HepG2 (cell line): ENCODE data around the gene GRID1. TPM values are rescaled to one million over a fixed set of nuclear protein-coding genes. Genes with fewer than 3 reads are reported as not detected.

ENCODE experiments used
- ATAC-seq: fragments of 200-7000 bp; cut with Tn5 transposase; 3 replicates; pipeline ENCODE4 v1.9.1; 2020; ENCODE audit warnings: mild to moderate bottlenecking, moderate library complexity
- BruUV-seq: library from RNA; stranded (reverse); fragments of 400-500 nt; replicated peaks from 2 replicates; lab custom pipeline; 2021; lab: Mats Ljungman, UMichigan
- CTCF ChIA-PET: fragments of 300-600 bp; formaldehyde crosslinking; extraction: SDS; loops from one replicate; lab custom pipeline; 2021; ENCODE audit warnings: low total read pairs, inconsistent platforms, low intra/inter-chr PET ratio; lab: Yijun Ruan, JAX
- POLR2A ChIA-PET: fragments of 350-600 bp; sonication (Branson Sonifier 250); formaldehyde crosslinking; loops from one replicate; lab custom pipeline; 2020; ENCODE audit warnings: antibody characterized with exemption, inconsistent platforms; lab: Yijun Ruan, JAX
- DNase-seq: peaks from one replicate; pipeline ENCODE4 v3.0.0-alpha.2; 2015; ENCODE audit warnings: low spot score
- FAIRE-seq: peaks from 3 replicates; lab custom pipeline; 2011; peaks lifted over from hg19 to GRCh38; lab: Jason Lieb, UNC
- H2AFZ ChIP-seq: one replicate; pipeline ENCODE4 v1.6.1; 2011; ENCODE audit warnings: low read length, inconsistent platforms
- H3K27ac ChIP-seq: fragments of 300-600 bp; 3 replicates; pipeline ENCODE4 v1.8.0; 2011; ENCODE audit warnings: mixed run types, mild to moderate bottlenecking, mixed read lengths, low read length, inconsistent platforms; ENCODE audit not compliant: insufficient read depth; ENCODE audit errors: extremely low read length
- H3K27me3 ChIP-seq, 2 experiments: fragments of 200-600 bp in 1 of 2; 2 replicates in 1 of 2; 3 replicates in 1 of 2; pipeline versions ENCODE4 v1.6.0 to v1.8.0; 2011; ENCODE audit warnings: low read length in 2 of 2, mild to moderate bottlenecking in 2 of 2, moderate library complexity in 2 of 2, inconsistent platforms in 1 of 2; ENCODE audit not compliant: insufficient read depth in 2 of 2, control insufficient read depth in 1 of 2
- H3K36me3 ChIP-seq, 2 experiments: fragments of 200-600 bp in 1 of 2; replicated peaks in 1 of 2; 2 replicates in 1 of 2; 3 replicates in 1 of 2; pipeline versions ENCODE4 v1.5.1 to v1.8.0; 2011; ENCODE audit warnings: low read length in 2 of 2, inconsistent platforms in 1 of 2; ENCODE audit not compliant: insufficient read depth in 2 of 2, control insufficient read depth in 1 of 2
- H3K4me1 ChIP-seq: 2 replicates; pipeline ENCODE4 v1.5.1; 2012; ENCODE audit warnings: low read length, inconsistent platforms; ENCODE audit not compliant: insufficient read depth
- H3K4me2 ChIP-seq: 2 replicates; pipeline ENCODE4 v1.6.0; 2011; ENCODE audit warnings: low read depth, low read length, inconsistent platforms
- H3K4me3 ChIP-seq, 3 experiments: fragments of 200-600 bp in 1 of 3; sonication (generic), shearing (Covaris generic) in 1 of 3; replicated peaks in 1 of 3; 2 replicates each; pipeline ENCODE4 v1.5.1; 2011 to 2016; ENCODE audit warnings: low read length in 3 of 3, inconsistent platforms in 2 of 3, low read depth in 2 of 3, mild to moderate bottlenecking in 2 of 3, control low read depth in 1 of 3, mixed read lengths in 1 of 3; ENCODE audit not compliant: insufficient read depth in 1 of 3
- H3K79me2 ChIP-seq: one replicate; pipeline ENCODE4 v1.6.1; 2011; ENCODE audit warnings: low read length, inconsistent platforms; ENCODE audit not compliant: insufficient read depth
- H3K9ac ChIP-seq: 2 replicates; pipeline ENCODE4 v1.6.0; 2011; ENCODE audit warnings: mild to moderate bottlenecking, low read depth, low read length, inconsistent platforms; ENCODE audit not compliant: insufficient read depth
- H3K9me3 ChIP-seq: 2 replicates; pipeline ENCODE4 v1.5.1; 2012; ENCODE audit warnings: mild to moderate bottlenecking, low read length
- H4K20me1 ChIP-seq: 2 replicates; pipeline ENCODE4 v1.6.0; 2011; ENCODE audit warnings: inconsistent platforms, mild to moderate bottlenecking, low read length, moderate library complexity; ENCODE audit not compliant: insufficient read depth
- CHD4 ChIP-seq: fragments of 200-600 bp; sonication (generic); IDR thresholded peaks from 2 replicates; pipeline ENCODE4 v1.7.0; 2017; ENCODE audit warnings: mild to moderate bottlenecking, low read length, borderline replicate concordance
- FOXO4 ChIP-seq: sonication (generic); formaldehyde crosslinking; conservative IDR thresholded peaks from 2 replicates; pipeline ENCODE4 v1.8.1; 2023; ENCODE audit warnings: missing genetic modification reagents
- HDAC1 ChIP-seq: sonication (generic); formaldehyde crosslinking; IDR thresholded peaks from 2 replicates; pipeline ENCODE4 v1.5.1; 2020; ENCODE audit warnings: mild to moderate bottlenecking, missing genetic modification reagents
- HHEX ChIP-seq: IDR thresholded peaks from 2 replicates; pipeline ENCODE4 v1.6.1; 2016; ENCODE audit warnings: control low read depth
- MYPOP ChIP-seq: sonication (generic); formaldehyde crosslinking; IDR thresholded peaks from 2 replicates; pipeline ENCODE4 v1.8.1; 2023; ENCODE audit warnings: mild to moderate bottlenecking, moderate library complexity, missing genetic modification reagents
- NPAS2 ChIP-seq: sonication (generic); formaldehyde crosslinking; IDR thresholded peaks from 2 replicates; pipeline ENCODE4 v1.8.0; 2022; ENCODE audit warnings: mild to moderate bottlenecking, missing genetic modification reagents, borderline replicate concordance
- POGZ ChIP-seq: sonication (generic); formaldehyde crosslinking; IDR thresholded peaks from 2 replicates; pipeline ENCODE4 v1.4.0; 2020; ENCODE audit warnings: mild to moderate bottlenecking, missing genetic modification reagents
- SMAD3 ChIP-seq: sonication (generic); formaldehyde crosslinking; IDR thresholded peaks from 2 replicates; pipeline ENCODE4 v1.4.0; 2020; ENCODE audit warnings: missing genetic modification reagents
- TGIF2 ChIP-seq: IDR thresholded peaks from 2 replicates; pipeline ENCODE4 v1.6.1; 2016; ENCODE audit warnings: control low read depth, missing compliant biosample characterization
- ZBTB42 ChIP-seq: sonication (generic); formaldehyde crosslinking; IDR thresholded peaks from 2 replicates; pipeline ENCODE4 v1.5.0; 2020; ENCODE audit warnings: mild to moderate bottlenecking, missing genetic modification reagents
- ZEB1 ChIP-seq: IDR thresholded peaks from 2 replicates; pipeline ENCODE4 v1.6.1; 2012; ENCODE audit warnings: mild to moderate bottlenecking, low read depth, inconsistent platforms; ENCODE audit not compliant: insufficient replicate concordance
- ZFP1 ChIP-seq: IDR thresholded peaks from 2 replicates; pipeline ENCODE4 v1.6.1; 2016
- ZNF121 ChIP-seq: sonication (generic); formaldehyde crosslinking; IDR thresholded peaks from 2 replicates; pipeline ENCODE4 v1.5.0; 2020; ENCODE audit warnings: mild to moderate bottlenecking, missing genetic modification reagents
- ZNF17 ChIP-seq: sonication (generic); formaldehyde crosslinking; IDR thresholded peaks from 2 replicates; pipeline ENCODE4 v1.5.0; 2020; ENCODE audit warnings: mild to moderate bottlenecking, missing genetic modification reagents
- ZNF264 ChIP-seq: sonication (generic); formaldehyde crosslinking; IDR thresholded peaks from 2 replicates; pipeline ENCODE4 v1.4.0; 2020; ENCODE audit warnings: missing genetic modification reagents
- ZNF770 ChIP-seq: sonication (generic); formaldehyde crosslinking; IDR thresholded peaks from 2 replicates; pipeline ENCODE4 v1.5.0; 2020; ENCODE audit warnings: mild to moderate bottlenecking, missing genetic modification reagents
- WGBS: methylation state at CpG from one replicate; pipeline ENCODE4 v1.1.6; 2017; ENCODE audit warnings: low lambda C conversion rate; 5-methylcytosine and 5-hydroxymethylcytosine counted together
- in situ Hi-C: cut with HindIII; loops from 2 replicates; pipeline ENCODE4 v1.10.0; 2017; ENCODE audit warnings: low pct_unique_long_range_greater_than_20kb; ENCODE audit not compliant: extremely low pct_ligation_motif_present
- intact Hi-C: fragments of 100-400 bp; cut with micrococcal nuclease; formaldehyde crosslinking; loops from one replicate; pipeline ENCODE4 v1.10.0; 2022; ENCODE audit not compliant: unreplicated experiment
- polyA plus RNA-seq, 8 experiments: library from polyadenylated mRNA; depleted of rRNA in 3 of 8; stranded (reverse) in 7 of 8; unstranded in 1 of 8; fragments of >200 nt; fragmentation: Illumina TruSeq in 4 of 8; extraction: Trizol in 4 of 8; gene quantifications; 2 replicates each; pipeline versions ENCODE4 v1.2.1 to v1.2.3, GENCODE V29; 2011 to 2016; ENCODE audit warnings: low read depth in 4 of 8, missing spikeins in 1 of 8, mixed read lengths in 1 of 8; ENCODE audit not compliant: insufficient read depth in 1 of 8
- total RNA-seq, 5 experiments: library from RNA; depleted of rRNA; stranded (reverse); fragments of >200 nt; fragmentation: Illumina TruSeq; extraction: Trizol; gene quantifications; 2 replicates each; pipeline ENCODE4 v1.2.3, GENCODE V29; 2016; ENCODE audit warnings: low read depth in 1 of 5

The GRID1 gene
- total and polyA plus RNA-seq, 2 of the 13 experiments (the other 11 are each of a cell fraction or from before 2014, with no cell fraction given), result 0.05 TPM; not detected in 1

GRCh38 chr10:85578860-85579259 is 787.7 kb downstream of the GRID1 start:
- no peak for ATAC-seq
- intact Hi-C loops, result no loop called here

GRCh38 chr10:85575441-85575840 is 791.2 kb downstream of the GRID1 start:
- Histone ChIP-seq H2AFZ (no peak overlapping the region), H3K4me1 (no peaks in the 10 kb centered on the region), H3K27ac (no peak overlapping the region), H3K9ac (no peak overlapping the region), H3K9me3 (no peaks in the 10 kb centered on the region), H3K4me3 (no peak overlapping the region), H3K4me2 (no peak overlapping the region), H3K36me3 (no peaks in the 10 kb centered on the region), H3K79me2 (no peaks in the 10 kb centered on the region), H4K20me1 (no peaks in the 10 kb centered on the region), H3K27me3 (no peaks in the 10 kb centered on the region)
- BruUV-seq, result no TSS peak
- ChIA-PET CTCF (no interaction called here), POLR2A (no interaction called here)
- in situ Hi-C loops (no loop called here), intact Hi-C loops (no loop called here)
- 95% methylated on average over 1 of the region's 1 CpG for WGBS
- ATAC-seq (no peak), FAIRE-seq (no peak), DNase-seq (no peak)
- TF ChIP-seq CHD4, result no peak
- no peak for TF ChIP-seq ZNF264
- TF ChIP-seq ZNF121, result no peak
- TF ChIP-seq POGZ (CRISPR knock-in tag), result no peak
- no peak for TF ChIP-seq FOXO4 (CRISPR knock-in tag)
- TF ChIP-seq NPAS2, result no peak
- no peak for TF ChIP-seq ZEB1
- no peak for TF ChIP-seq HHEX (CRISPR knock-in tag)
- no peak for TF ChIP-seq ZFP1 (CRISPR knock-in tag)
- TF ChIP-seq ZNF17 (CRISPR knock-in tag), result no peak
- no peak for TF ChIP-seq TGIF2 (CRISPR knock-in tag)
- no peak for TF ChIP-seq MYPOP

More at GRCh38 chr10:85578860-85579259, 787.7 kb downstream of the GRID1 start:
- FAIRE-seq, result no peak
- ChIA-PET POLR2A (no interaction called here), CTCF (no interaction called here)
- Histone ChIP-seq H3K9ac (no peak overlapping the region), H3K4me1 (no peaks in the 10 kb centered on the region), H3K79me2 (no peaks in the 10 kb centered on the region), H3K4me3 (no peak overlapping the region), H3K4me2 (no peak overlapping the region), H4K20me1 (no peaks in the 10 kb centered on the region), H3K27ac (no peak overlapping the region), H2AFZ (no peak overlapping the region), H3K27me3 (no peaks in the 10 kb centered on the region), H3K9me3 (no peaks in the 10 kb centered on the region), H3K36me3 (no peaks in the 10 kb centered on the region)
- no peak for DNase-seq
- 0% methylated on average over 2 of the region's 2 CpGs for WGBS
- in situ Hi-C loops, result no loop called here
- no TSS peak for BruUV-seq
- TF ChIP-seq ZNF770 (CRISPR knock-in tag) (no peak), SMAD3 (CRISPR knock-in tag) (no peak), ZBTB42 (no peak), HDAC1 (no peak)
